Epithelial cell of prostate (primary cell): ENCODE data around the gene SHQ1.
"Not testable (repeated sequence)": the region's sequence is repeated elsewhere in the genome, so short reads cannot be mapped to it uniquely, and the experiment has no call there.

Experiments
- DNase-seq: peaks from one replicate; pipeline ENCODE4 v3.0.0-alpha.2; 2011; ENCODE audit warnings: low read depth, low spot score
- H3K27ac ChIP-seq: fragments of 450-650 bp; 2 replicates; pipeline ENCODE4 v1.5.1; 2017; ENCODE audit warnings: mild to moderate bottlenecking

SHQ1 gene

DNA sequence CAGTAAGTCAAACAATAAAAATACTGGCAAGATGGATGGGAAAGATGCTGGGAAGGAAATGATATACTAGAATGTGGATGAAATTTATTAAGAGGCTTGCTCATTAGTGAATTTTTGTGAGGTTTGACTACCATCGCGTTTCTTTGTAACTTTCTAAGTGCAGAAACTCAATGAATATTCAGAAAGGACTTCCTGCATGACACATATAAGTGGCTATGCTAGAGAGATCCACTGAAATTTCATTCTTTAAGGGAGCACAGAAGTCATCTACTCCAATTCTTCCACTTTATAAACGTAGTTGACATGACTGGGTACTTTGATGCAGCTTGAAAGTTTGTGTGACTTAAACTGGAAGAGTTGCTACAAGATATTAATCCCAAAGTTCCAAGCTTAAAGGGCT, 88.0 kb downstream of the SHQ1 start:
- no peak for DNase-seq
- H3K27ac ChIP-seq: no peak overlapping the region

DNA sequence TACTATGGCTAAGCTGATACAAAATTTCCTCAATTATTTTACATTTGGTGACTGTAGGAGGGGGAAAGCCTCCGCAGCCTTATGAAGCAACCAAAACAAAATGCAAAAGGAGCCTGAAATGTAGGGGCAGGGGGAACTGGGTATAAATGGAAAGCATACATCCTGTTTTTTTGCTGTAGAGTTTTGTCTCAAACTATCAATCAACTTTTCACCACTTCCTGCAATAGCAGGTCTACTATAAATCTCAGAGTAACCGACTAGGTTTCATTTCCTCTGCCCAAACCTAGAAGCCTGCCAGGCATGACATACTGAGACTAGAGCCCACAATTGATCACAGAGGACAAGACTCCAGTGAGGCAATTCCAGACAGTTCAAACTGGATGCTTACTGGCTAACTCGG, 91.3 kb downstream of the SHQ1 start:
- no peak overlapping the region for H3K27ac ChIP-seq
- DNase-seq: no peak

DNA sequence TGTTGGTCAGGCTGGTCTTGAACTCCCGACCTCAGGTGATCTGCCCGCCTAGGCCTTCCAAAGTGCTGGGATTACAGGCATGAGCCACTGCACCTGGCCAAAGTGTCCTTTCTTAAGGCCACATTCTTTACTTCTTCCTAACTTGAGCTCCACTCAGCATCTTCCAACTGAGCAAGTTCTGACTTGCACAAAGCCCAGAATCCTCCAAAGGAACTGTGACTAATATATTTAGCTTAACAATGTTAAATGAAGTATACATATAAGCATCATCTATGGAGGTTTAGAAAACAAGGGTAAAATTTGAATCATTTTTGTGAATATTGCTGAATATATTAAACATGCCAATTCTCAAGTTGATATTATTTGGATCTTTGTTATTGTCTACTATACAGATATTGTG, 93.7 kb downstream of the SHQ1 start:
- peak; percentile 68 for DNase-seq
- no peak overlapping the region for H3K27ac ChIP-seq

DNA sequence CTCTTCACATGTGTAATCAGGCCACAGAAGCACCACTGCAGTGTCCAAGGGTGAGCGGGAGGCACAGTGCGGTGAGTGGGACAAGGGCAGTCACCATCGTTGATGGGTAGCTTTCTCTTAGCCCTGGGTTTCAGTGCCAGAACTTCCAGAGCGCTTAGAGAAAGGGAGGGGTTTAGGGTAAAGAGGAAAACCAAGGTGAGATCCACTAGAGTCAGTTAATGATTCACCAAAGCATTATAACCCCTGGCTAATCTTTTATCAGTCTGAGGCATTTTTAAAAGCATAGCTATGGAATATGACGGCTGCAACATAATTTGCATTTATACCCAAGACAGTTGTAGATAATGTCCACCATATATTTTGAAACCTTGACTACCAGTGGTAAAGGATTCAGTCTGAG, 94.8 kb downstream of the SHQ1 start:
- no peak for DNase-seq
- no peak overlapping the region for H3K27ac ChIP-seq

DNA sequence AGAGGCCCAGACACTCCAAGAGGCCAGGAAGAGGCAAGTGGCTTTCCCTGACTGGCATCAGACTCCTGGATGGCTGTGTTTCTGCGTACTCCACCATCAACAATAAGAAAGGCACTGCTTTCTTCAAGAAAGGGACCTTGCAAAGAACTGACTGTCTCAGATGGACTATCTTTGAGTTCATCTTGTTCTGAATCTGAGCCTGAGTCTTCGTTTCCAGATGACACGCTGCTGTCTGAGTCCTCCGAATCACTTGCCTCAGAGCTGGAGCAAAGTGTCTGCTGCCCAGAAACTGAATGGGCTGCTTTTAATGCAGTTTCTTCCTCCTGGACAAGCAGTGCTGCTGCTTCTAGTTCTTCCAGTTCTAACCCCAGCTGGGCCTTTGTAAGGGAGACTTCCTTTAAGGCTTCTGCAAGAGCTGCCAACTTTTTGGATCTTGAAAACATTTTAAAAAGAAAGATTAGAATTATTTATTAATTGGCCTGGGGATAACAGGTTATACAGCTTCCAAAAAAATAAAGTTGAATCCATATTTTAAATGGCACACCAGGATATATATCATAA, 97.8 kb downstream of the SHQ1 start:
- no peak overlapping the region for H3K27ac ChIP-seq
- DNase-seq: no peak

DNA sequence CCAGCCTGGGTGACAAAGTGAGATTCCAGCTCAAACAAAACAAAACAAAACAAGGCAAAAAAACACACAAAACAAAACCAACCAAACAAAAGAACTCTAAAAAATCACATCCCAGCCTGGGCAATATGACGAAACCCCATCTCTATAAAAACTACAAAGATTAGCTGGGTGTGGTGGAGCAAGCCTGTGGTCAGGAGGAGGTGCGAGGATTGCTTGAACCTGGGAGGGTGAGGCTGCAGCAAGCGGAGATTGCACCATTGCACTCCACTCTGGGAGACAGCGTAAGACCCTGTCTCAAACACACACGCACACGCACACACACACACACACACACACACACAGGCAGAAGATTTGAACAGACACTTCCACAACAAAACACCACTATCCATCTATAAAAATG, 99.6 kb downstream of the SHQ1 start:
- DNase-seq: no peak

DNA sequence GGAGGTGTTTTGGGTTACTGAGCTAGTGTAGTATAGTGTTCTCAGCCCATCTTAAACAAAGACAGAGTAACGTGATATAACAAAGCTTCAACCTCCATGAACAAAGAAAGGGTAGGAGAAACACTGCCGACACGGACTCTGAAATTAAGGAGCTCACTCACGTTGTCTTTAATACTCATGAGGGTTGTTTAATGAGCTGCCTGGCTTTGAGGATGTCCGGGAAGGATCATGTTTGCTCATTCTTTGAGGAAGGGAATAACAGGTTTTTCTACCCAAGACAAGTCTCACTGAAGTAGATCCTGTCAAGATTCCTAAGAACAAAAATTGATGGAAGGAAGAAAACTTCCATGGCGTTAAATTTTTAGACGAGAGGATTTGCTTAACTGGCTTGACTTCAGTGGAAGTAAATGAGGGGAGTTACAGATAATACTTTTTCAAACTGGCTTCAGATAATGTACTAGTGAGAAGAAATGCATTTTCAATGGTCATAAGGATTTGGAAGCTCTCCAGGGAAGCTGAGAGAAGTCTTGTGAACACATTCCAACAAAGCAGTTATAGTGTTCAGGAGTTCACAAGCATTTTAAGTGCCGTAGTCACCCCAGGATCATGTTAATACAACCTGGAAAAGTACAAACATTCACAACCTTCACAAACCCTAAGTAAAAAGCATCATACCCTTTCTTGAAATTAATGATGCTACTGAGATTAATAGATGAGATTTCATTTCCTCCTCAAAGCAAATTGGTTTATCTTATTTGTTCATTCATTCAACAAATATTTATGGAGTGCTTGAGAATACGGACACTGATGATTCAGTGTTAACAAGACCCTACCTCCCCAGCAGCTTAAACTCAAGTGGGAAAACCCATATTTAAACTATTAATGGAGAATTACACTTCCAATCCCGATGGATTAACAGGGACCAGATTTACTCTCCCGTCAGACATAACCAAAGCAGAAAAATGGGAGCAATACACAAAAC, 101.5 kb downstream of the SHQ1 start:
- DNase-seq: no peak
- no peak overlapping the region for H3K27ac ChIP-seq

More for the DNA sequence above, 99.6 kb downstream of the SHQ1 start:
- no peak overlapping the region for H3K27ac ChIP-seq

DNA sequence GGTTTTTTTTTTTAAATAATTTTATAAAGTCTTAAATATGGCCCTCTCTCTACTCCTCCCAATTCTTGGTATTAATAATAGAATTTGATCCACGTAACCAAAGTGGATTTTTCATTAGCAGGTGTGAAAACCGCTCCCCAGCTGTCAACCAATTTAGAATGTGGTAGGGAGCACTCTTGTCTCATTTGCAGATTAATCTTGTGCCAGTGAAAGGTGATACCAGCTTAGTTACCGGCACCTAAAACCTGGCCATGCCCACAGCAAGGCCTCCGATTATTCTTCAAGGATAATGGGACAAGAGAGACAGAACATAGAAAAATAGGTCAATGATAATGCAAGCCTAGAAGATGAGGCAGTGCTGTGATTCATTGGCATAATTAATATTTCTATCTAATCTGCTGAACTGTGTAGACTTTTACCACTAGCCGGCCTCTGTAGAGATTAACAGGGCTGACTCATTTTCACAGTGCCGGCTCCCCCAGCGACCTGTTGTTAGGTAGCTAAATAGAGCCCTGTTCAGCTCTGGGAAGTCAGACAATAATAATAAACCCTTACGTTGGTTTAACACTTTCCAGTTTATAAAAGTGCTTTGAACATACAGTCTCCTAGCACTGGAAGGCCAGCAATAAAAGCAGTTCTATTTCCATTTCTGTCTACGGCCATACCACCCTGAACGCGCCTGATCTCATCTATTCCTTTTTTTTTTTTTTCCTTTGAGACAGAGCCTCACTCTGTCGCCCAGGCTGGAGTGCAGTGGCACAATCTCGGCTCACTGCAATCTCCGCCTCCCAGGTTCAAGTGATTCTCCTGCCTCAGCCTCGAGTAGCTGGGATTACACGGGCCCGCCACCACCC, 102.9 kb downstream of the SHQ1 start:
- no peak overlapping the region for H3K27ac ChIP-seq
- DNase-seq: no peak

DNA sequence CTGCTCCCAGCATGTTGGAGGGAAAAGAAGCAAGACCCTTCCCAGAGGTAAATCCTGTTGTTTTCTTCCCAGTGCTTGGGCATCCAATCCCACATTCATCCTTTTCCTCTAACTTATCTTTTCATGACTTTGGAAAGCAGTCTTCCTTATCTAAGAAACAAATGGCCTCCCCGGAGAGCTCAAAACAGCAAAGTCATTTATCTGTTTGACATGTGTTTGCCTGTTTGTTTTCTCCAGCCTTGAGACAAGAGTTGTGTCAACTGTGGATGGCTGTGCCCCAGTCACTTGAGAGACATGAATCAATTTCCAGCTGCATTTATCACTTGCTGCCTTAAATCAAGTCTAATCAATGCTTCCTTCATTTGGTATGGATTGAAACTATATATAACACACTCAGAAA, 103.9 kb downstream of the SHQ1 start:
- no peak for DNase-seq
- no peak overlapping the region for H3K27ac ChIP-seq

DNA sequence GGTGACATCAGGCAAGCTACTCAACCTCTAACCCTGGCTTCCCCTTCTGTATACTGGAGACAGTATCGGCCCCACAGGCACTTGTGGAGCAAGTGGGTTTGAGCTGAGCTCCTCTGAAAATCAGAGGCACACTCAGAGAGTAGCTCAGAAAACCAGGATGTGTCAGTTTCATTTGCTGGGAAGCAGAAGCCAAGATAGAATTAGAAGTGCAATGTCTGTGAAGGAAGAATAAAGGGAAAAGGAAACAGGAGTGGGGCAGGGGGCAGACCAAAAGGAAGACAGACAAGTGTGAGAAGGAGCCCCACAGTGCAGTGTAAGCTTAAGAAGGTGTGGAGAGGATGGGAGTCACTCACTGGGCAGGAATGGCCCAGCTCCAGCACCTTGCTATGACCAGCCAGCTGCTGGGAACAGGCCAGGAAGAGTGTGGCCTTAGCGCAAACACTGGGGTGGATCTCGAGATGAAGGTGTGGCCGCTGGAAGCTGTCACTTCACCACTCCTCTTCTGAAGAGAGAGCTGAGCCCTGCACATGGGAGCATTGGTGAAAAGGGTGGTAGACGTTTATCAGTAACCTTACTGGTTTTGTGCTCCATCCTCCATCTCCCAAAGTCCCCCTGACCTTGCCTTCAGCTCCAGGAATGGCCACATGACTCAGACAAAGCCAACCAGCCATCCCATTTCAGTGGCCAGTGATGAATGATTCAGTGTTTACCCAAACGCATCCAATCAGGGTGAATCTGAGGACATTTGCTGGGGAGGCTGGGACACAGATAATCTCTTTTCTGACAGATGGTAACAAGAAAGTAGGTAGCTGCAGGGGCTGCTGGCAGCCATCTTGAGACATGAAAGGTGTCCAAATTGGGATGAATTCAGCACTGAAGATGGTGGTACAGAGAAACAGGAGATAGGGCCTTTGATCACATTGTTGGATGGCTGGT, 108.4 kb downstream of the SHQ1 start:
- no peak for DNase-seq
- H3K27ac ChIP-seq: no peak overlapping the region

DNA sequence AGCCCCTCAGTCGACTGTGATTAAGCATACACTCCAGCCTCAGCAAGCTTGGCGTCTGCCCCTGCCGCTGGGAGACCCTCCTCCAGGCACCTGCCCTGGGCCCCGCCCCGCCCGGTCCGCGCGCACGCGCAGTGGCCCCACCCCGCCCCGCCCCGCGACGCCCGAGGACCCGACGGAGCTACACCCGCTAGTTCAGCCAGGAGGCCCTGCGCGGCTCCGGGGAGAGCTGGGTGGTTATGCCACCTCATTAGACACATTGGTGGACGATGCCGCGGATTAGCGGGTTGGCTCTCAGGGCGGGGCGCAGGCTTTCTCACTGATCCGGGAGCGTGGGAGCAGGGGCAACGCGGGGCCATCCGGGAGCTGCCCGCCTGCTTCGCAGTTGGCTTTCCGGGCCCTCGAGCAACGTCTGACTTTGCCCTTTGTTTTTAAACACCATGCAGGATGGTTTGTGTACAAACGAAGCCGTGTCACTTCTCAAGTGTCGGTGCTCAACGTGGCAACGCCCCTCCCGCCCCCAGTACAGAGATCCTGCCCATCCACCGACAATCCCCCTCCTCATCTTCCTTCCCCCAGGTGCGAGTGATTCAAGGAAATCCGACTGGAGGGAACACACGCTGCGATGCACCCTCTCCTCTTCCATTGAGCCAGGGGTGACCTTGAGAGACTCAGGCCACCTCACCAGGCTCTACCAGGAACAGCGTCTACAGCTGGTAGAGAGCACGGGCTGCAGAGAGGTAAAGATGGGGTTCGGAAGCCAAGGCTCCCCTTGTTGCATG, 109.3 kb downstream of the SHQ1 start:
- H3K27ac ChIP-seq: no peak overlapping the region

DNA sequence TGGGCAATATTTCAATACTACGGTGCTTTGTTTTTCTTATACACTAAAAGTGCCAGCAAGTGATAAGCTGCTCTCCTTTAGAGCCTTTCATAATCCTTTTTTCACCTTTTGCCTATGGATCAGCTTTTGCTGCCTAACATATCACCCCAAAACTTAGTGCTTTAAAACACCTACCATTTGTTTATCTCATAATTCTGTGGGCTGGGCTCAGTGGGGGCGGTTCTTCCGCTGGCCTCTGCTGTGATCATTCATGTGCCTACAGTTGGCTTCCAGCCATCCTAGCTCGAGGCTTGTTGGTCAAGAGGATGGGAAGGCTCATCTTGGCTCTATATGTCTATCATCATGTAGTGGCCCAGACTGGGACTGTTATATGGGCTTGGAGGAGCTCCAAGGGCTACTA, 113.2 kb downstream of the SHQ1 start:
- DNase-seq, H3K27ac ChIP-seq: not testable (repeated sequence)

More for the DNA sequence above, 109.3 kb downstream of the SHQ1 start:
- DNase-seq: no peak

DNA sequence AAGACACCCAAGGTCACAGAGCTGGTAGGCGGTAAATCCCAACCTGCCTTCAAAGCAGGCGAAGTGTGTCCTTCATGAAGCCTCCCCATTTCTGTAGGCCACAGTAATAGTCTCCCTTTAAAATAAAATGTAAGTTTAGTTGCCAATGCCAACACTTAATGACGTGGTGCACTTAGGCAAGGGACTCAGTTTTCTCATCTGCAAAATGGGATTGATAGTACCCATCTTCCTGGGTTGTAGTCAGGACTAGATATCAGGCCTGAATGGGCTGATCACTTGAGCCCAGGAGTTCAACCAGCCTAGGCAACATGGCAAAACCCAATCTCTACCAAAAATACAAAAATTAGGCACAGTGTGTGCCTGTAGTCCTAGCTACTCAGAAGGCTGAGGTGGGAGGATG, 114.6 kb downstream of the SHQ1 start:
- H3K27ac ChIP-seq: no peak overlapping the region
- no peak for DNase-seq

DNA sequence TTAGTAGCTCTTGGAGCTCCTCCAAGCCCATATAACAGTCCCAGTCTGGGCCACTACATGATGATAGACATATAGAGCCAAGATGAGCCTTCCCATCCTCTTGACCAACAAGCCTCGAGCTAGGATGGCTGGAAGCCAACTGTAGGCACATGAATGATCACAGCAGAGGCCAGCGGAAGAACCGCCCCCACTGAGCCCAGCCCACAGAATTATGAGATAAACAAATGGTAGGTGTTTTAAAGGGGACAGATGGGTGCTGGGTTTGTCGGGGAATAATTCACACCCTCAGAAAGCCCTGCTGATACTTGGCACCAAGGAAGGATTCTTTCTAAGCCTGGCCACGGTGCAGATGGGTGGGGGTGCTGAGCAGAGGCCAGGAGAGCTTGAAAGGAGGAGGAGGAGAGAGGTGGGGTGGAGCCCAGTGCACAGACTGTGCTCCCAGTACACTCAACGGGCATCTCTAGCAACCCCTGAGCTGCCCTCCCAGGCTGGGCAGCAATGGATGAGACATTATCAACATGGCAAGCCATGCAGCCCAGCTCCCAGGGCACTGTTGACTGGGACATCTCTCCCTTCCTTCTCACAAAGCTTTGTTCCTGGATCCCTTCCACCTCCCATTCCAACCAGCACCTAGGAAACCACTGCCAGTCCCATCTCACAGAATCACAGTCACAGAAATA, 115.4 kb downstream of the SHQ1 start:
- not testable (repeated sequence) for H3K27ac ChIP-seq, DNase-seq

DNA sequence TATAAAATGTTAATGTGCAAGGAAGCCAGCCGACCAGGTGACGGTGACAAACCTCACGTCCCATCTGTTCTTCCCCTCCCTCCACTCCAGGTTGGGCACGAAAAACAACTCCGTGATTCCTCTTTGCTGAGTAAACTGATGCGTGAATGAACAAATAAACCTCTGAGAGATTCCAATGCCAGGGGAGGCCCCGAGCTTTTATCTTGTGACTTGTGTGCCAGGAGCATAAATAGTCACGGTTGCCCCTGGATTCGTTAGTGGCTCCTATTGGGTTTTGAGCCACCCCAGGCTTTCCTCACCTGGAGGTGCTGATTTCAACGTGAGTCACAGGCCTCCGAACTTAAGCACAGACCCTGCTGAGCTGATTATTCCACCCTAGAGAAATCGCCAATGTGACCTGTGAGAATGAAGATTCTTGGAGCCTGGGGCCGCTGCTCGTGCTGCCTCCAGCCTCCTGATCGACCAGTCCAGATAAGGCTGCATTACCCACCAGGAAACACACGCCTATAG, 119.2 kb downstream of the SHQ1 start:
- H3K27ac ChIP-seq: no peak overlapping the region

DNA sequence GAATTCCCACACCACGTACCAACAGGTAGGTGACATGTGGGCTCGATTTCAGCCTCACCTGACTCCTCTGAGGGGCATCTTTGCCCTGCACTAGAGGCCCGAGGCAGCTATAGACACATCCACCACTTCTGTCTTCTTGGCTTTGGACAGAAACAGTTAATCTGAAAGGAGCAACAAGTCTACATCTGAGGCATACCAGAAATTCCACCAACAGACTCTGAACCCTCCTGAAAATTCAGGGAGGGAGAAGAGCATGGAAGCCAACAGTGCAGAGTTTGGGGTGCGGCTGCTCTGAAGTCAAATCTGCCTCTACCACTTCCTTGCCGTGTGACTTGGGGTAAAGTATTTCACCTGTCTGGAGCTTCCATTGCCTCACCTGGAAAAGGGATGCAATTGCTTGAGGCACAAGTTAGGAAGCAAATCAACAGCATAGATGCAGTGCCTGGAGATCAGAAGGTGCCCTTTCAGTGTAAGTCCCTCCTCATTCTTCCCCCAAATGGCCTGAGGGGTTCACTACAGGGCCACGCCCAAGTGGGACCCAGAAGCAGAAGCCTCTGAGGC, 119.8 kb downstream of the SHQ1 start:
- no peak for DNase-seq
- H3K27ac ChIP-seq: no peak overlapping the region

More for the DNA sequence above, 119.2 kb downstream of the SHQ1 start:
- no peak for DNase-seq

DNA sequence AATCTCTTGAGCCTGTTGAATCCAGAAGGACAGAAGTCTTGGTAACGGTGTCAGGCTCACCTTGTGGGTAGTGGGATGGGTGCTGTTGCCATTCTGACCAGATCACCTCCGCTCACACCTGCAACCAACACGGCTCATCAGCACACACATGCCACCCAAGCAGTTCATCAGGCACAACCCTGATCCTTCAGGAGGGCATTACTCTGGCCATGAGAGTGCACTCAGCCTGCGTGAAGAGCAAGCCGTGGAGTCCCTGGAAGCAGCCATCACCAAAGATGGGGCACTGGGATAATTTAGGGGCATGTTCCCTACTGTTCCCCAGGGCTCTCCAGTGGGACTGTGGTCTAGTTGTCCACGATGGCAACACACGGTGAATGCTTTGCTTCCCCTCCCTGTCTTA, 120.5 kb downstream of the SHQ1 start:
- DNase-seq: no peak
- H3K27ac ChIP-seq: no peak overlapping the region

DNA sequence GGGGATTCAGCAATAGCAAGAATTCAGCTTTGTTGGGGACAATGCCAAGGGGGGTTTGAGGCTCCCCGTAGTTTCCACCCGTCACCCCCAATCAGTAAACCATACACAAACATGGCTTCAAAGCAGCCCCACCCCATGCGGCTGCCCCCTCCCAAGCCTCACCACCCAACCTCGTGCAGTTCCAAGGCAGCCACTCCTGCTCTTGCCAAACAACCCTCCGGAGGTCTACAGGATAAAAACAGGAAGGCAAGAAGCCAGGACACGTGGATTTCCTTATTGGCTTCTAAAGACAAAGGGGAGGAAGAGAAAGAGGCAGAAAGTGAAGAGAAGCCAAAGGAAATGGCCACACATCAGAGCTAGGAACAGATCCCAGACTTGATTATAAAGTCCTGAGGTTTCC, 121.1 kb downstream of the SHQ1 start:
- DNase-seq: no peak

More for the DNA sequence above, 121.1 kb downstream of the SHQ1 start:
- H3K27ac ChIP-seq: no peak overlapping the region
